Activated CD4-positive, alpha-beta T cell treated with anti-CD3 and anti-CD28 coated beads, Interleukin-2, amount 50 U/mL, for 48 hours (primary cell): ENCODE measurements around the gene CCDC88C.

Experiments
- DNase-seq, 2 experiments: peaks; one replicate each; pipeline ENCODE4 v3.0.0-alpha.2; 2020

CCDC88C gene

DNA sequence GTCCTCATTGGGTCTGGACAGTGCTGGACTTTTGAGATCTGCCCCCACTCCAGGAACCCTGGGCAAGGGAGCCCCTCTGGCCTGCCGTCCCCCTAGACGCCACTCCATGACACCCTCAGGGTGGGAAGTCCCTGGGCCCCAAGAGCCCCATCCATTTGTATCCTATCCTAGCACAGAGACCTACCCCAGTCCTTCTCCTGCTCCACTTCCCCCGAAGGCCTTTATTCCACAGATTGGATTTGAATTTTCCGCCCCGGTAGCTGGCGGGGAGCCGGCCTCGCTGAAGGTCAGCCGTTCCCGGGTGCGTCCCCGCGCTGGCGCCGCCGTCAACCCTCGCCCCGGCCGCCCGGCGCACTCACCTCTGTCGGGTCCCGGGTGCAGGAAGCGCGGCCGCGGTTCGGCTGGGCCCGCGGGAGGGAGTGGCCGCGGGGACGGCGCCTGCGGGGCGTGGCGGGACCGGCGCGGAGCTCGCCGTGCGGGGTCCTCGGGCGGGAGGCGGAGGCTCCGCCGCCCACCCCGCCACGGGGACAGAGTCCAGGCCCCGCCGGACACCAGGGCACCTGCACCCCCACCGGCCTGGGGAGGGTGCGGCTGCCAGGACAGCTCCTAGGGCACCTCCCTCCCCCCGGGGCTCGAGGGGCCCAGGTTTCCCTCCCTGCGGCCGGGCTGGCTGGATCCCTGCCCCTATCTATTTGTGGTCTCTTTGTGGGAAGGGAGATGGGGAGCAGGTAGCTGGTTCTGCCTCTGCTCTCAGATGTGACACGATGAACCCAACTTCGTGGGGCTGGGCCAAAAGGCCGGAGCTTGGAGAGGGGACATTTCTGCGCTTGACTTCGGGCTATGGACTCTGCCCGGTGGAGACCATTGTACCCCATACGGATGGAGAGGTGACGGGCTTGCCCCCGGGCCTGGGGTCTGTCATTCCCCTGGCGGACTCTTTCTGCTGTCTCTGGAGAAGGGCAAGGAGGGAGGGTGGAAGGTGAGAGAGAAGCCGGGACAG is 153.2 kb downstream of the CCDC88C start:
- peak in 1 of 2 experiments; percentile 36 for DNase-seq

DNA sequence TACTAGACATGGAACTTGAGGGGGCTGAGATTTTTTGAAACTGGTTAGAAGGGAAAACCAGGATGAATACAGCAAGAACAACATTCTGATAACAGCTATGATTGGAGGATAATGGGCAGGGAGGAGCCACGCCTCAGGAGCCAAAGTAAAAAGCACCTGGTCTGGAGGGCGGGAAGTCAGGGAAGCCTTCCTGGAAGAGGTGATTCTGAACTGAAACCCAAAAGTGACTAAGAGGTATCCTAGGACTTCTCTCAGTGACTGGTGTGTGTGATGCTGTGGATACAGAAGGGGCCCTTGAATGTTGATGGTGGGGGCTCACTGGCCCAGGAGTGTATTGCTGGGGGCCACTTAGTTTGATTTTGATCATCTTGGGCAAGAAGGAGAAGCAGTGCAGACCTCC is 154.3 kb downstream of the CCDC88C start:
- DNase-seq: no peak

DNA sequence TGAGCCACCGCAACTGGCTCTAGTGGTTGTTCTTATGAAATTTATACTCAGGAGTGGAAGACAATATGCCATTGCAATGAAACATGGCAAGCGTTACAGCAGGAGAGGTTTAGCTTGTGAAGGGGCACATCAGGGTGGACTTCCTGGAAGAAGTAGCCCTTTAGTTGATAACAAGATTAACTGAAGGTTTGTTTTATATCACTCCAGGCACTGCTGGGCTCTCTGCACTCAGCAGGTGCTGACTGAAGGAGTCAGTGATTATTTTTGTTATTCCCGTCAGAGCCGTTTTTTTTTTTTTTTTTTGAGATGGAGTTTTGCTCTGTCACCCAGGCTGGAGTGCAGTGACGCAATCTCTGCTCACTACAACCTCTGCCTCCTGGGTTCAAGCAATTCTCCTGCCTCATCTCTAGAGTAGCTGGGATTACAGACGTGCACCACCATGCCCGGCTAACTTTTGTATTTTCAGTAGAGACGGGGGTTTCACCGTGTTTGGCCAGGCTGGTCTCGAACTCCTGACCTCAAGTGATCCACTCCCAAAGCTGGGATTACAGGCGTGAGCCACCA is 155.6 kb downstream of the CCDC88C start:
- no peak for DNase-seq

DNA sequence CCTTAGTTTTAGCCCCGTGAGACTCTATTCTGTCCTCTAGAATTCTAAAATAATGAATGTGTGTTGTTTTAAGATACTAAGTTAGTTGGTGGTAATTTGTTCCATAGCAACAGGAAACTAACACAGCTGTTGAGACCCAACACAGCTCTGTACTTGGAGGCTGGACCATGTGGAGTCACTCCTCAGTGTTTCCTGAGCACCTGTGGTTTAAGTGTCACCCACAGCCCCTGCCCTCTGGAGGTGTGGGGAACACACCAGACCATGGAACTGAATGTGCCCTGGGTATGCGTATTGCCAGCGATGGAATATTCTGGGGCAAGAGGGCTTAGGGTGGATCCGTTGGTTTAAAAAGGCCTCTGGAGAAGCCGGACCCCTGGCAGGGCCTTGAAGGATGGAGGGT is 156.5 kb downstream of the CCDC88C start:
- DNase-seq: peak; percentile 41 to 55

DNA sequence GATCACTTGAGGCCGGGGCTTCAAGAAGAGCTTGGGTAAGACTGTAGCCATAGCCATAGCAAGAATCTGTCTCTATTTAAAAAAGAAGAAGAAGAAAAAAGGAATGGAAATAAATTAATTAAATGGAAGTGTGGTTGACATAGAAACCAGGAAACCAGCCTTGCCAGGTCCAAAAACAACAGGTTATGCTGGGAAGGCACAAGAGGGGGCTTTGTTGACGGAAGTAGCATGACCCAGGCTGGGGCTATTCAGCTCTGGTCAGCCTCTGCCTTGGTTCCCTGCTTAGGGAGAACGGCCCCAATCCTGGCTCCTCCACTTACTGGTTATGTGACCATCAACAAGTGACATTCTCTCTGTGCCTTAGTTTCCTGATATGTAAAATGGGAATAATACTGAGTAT is 158.7 kb downstream of the CCDC88C start:
- DNase-seq: no peak

DNA sequence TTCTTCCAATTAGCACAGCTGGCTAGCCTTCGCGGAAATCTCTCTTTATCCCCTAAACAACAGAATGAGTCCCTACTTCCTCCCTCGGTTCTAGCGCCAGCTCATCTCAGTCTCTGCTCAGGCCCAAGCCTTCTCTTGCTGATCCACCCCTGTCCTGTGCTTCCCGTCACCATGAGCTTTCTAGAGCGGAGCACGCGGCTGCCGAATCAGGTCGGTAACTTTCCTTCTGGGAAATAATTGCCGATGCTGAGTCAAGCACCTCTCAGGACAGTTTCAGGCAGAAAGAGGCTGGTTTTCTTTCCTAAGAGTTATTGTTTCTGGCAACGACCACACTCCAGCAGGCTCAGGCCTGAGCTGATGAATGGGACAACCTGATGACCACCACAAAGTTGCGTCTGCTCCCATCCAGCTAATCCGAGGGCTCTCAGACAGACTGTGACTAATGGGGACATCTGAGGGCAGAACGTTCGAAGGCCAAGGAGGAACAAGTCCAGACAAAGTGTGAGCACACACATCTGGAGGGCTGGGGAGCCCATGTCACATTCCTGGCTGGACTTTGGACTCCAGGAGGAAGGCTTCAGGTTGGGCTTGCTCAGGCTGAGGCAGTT is 159.5 kb downstream of the CCDC88C start:
- DNase-seq: peak in 1 of 2 experiments; percentile 35

DNA sequence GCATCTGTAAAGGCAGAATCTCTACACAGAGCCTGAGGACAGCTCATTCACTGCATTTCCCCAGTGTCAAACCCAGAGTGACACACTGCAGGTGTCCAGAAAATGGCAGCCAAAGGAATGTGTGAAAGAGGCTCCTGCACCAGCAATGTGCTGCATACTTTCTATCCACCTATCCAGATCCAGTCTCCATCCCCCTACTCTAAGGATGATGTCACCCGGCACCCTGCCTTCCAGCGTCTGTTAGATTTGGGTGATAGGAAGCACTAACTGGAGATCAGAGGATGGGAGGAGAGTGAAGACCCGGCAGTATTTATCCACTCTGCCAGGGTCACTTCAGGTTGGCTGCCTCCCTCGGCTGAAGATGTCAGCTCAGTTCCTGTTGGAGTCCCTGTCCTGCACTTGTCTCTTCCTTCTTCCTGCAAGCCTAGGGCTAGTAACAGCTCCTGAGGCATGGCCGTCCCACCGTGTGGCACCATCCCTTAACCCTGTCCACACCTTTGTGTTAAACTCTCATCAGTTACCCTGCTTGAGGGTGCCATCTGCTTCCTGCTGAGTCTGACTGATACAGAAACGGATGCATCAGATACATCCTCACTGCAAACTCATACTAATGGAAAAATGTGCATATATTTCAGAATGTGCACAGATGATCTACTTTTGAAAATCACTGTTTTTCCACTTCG is 160.2 kb downstream of the CCDC88C start:
- DNase-seq: no peak

DNA sequence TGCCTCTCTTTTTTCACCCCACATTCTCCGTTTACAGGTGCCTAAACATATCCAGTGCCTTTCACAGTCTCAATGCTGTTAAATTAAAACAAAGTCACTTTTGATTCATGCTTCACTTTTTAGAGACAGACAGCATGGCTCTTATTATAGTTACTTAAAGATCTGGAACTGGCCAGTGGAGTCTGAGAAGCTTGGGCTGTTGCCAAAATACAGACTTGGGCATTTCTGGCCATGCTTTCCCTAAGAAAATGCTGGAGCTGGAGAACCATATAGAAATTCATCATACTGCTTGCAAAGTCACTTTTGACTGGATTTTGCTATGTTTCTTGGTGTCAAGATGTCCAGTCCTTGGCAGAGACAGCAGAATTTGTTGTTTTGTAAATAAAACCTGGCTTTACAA is 161.0 kb downstream of the CCDC88C start:
- no peak for DNase-seq

DNA sequence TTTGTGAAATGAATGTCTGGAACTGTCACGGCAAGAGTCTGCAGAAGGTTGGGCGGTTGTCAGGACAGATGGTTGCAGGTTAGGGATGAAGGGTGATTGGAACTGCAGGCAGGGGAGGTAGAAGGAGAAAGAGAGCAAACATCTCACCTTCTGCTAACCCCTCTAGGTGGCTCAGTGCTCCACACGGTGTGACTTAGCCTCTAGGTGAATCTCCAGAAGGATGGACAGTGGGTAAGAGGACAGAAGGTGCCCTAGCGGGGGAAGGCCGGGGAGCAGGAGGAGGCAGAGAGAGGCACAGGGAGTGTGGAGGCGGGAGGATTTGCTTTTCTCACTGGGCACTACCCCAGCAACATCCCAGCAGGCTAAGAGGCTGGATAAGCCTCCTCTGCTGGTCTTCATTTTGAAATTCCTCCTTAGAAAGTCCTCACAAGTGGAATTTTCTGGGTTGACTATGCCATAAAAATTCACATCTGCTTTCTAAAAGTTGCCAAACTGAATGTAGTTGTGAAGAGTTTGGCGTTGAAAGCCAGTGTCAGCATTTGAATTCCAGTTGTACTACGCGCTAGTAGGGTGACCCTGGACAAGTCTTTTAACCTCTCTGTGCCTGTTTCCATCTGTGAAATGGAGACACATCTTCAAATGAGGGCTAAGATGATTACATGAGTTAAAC is 162.5 kb downstream of the CCDC88C start:
- DNase-seq: no peak

DNA sequence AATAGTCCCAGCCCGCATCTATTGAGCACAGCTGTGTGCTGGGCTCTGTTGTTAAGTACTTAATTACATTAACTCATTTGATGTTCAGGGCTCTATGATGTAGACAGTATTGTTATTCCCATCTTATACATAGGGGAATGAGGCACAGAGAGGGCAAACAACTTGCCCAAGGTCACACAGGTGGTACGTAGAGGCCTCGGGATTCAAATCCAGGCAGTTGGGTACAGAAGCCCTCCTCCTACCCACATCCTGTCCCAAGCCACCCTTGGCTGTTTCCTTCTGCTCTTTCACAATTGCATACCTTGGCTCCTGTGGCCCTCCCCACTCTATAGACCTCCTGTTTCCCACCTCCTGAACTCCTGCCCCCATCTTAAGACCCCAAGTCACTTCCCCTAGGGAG is 163.2 kb downstream of the CCDC88C start:
- no peak for DNase-seq

DNA sequence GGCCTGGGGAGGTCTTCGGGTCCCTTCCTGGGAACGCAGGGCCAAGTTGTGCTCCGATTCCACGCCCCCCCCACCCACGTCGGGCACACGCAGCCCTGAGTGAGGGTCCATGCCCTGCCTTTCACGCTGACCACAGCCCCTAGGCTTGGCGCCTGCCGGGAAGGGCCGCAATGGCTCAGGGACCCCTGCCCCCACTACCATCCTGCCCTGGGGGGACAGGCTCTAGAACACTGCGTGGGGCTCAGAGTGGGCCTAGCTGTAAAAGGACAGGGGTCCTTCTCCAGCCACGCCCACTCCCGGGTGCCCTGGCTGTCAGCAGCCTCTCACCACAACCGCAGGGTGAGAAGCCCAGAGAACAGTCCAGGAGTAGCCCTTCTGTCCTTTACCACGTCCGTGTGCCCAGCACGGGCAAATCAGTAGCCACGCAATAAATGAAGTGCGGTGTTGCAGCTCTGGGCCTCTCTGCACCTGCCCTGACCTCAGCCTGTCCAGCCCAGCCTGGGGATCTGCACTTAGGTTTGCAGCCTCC is 163.8 kb downstream of the CCDC88C start:
- DNase-seq: no peak

DNA sequence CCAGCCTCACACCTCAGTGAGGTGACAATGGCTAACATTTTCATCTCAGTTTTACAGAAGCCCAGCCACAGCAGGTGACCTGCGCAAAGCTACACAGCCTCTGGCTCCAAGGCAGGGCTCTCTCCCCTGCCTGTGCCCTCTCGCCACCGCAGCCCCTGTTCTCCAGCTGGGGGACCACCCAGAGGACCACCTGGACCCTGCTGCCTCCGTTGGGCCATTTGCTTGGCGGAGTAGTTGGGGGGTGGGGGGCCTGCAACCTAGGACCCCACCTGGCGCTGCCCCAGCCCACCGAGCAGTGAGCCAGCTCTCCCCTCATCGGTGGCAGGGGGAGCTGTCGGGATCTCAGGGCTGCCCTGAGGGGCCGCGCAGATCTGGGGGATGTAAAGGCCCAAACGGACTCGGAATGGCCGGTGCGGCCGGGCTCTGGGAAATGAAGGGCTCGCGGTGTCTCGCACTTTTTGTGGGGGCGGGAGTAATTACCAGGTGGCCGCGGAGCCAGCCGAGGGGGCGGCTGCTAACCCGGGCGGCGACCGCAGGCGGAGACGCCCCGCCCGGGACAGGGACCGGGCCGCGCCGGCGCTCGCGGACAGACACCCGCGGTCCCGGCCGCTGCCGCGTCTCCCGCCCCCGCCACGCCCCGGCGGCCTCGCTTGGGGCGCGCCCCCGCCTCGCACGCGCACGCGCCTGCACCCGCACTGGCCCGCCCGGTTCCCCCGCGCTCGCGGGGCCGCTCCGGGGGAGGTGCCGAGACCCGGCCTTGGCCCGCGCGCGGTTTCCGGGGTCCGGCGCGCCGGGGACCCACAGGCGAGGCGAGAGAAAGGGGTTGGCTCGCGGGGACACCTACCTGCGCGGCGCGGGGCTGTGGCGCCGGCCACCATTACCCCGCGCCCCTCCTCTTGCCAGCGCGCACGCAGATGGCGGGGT is 164.5 kb downstream of the CCDC88C start:
- peak in 1 of 2 experiments; percentile 38 for DNase-seq

DNA sequence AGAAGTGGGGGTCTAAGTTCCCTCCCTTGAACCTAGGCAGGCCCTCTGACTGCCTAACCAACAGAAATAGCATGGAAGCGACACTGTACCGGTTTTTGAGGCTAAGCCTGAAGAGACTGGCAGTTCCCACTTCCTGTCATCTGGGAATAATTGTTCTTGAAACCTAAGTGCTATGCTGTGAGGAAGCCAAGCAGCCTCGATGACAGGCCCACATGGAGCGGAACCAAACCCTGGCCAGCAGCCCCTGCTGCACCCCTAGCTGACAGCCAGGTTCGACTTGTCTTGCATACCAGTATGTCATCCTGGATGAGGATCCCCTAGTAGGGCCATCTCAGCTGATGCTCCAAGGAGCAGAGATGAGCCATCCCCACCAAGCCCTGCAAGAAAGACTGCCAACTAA is 166.7 kb downstream of the CCDC88C start:
- DNase-seq: no peak

DNA sequence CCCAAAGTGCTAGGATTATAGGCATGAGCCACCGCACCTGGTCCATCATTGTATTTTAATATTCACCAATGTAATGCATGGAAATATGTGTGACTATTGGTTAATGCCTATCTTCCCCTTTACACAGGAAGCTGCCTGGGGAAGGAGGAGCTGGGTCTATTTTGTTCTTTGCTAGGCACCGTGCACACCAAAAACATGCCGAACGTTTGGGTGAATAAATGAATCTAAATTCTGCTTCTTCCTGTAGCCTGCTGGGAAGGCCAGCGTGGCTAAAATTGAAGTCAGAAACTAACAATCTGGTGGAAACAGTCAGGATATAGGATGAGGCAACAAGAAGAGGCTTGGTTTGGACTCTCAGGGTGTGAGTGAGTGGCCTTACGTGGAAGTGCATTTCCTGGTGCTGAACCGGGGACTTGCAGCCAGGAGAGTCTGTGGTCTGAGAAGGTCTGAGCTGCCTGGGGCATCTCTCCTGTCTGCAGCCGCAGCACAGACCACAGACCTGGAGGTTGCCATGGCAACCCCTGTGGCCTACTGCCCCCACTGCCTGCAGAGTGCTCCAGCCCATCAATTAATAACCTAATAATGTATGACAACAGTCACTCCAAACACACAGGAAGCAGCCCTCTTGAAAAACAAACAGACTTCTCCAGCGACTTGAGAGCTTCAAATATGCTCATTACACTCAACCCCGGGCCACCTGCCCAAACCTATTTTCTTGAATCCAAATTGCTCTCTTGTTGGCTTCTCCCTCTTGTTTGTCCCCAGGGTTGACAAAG is 167.6 kb downstream of the CCDC88C start:
- peak; percentile 44 to 57 for DNase-seq

DNA sequence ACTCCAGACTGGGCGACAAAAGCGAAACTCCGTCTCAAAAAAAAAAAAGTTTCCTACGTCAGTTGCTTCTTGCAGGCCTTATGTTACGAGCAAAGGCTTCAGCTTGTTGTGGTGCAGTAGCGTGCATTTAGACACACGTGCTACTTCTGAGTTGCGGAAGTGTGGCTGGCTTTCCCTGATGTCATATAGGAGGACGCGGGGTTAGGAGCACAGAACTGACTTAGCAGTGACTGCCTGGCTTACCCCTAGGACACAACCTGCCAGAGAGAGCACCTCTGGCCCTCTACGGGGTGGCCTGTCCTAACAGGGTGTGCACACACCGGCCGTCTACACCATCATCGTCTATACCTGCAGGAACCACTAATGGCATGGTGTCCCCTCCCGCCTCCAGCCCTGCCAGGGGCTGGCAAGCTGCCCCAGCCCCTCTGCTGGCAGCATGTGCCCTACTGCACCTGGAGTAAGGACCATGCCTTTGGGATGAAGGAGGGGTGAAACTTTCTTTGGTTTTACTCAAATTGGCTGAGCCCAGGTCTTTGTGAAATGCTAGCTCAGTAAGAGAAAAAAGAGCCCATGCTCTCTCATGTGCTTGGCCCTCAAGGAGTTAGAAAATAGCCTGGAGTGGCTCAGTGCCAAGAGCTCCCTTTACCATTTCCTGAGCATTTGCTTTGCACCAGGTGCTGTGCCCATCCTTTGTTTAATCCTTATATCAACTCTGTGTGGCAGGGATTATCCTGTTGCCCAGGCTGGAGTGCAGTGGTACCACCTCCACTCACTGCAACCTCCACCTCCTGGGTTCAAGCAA is 171.4 kb downstream of the CCDC88C start:
- peak; percentile 67 to 77 for DNase-seq

DNA sequence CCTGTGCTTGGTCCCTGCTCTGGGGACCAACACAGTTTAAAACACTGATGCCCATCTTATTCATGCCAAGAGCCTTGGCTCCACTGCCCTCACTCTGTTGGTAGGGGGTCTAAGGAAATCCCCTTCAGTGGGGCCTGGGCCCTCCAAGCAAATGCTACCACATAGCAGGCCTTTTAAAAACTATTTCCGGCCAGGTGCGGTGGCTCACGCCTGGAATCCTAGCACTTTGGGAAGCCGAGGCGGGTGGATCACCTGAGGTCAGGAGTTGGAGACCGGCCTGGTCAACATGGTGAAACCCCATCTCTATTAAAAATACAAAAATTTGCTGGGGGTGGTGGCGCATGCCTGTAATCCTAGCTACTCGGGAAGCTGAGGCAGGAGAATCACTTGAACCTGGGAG is 172.0 kb downstream of the CCDC88C start:
- peak in 1 of 2 experiments; percentile 31 for DNase-seq

DNA sequence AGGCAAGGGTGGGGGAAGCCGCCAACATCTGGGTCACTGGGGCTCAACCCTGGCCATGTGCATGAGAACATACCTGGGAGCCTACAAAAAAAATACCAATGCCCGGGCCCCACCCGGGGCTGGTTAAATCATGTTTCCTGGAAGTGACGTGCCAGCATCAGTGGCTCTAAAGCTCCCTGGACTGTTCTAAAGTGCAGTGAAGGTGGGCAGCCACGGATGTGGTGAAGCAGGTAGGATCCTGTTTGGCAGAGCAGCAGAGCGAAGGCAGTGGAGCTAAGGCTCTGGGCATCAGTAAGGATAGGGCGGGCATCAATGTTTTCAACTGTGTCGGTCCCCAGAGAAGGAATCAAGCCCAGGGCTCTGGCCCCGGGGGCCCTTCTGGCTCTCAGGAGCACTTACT is 172.6 kb downstream of the CCDC88C start:
- DNase-seq: peak; percentile 69 to 73

DNA sequence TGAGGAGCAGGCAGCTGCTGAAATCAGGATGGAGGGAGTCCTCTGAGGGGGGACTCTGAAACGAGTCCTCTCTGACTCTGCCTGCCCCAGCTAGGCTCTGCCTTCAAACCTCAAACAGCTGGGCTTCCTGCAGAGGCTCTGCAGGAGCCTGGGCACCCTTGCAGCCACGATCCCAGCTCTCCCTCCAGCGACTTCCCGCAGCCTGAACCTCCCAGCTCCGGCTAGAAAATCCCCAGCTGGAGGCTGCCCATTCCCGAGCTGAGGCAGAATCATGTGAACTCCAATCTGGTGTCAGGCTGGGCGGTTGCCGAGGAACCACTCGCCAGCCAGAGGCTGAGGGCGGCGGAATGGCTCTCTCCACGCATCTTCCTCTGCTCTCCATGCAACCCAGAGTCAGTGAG is 173.1 kb downstream of the CCDC88C start, which contains the start of gene GPR68:
Gene GPR68, minus strand, starts transcription at position 204 of the 401 bp plus-strand sequence. CDS start 9,654 bp downstream, outside the sequence.
- DNase-seq: peak; percentile 38 to 52

DNA sequence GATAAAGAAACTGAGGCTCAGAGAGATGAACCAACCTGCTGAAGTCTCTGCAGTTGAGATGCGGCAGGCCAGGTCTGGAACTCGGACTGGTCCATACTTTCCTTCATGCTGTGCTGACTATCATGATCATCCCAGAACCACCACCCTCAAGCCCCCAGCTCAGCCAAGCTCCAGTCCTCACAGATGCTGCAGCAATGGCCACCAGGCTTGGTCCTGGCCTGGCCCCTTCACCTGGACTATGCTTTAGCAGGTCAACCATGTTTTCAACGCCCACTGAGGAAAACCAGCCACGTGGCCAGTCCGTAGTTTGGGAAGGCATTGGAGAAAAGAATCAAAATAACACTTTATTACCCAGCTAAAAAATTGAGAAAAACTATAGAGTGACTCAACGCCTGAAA is 174.5 kb downstream of the CCDC88C start:
- DNase-seq: peak; percentile 35 to 40
